AG08395 (cell line): Measurements from ENCODE around the gene VSTM2B.

ENCODE experiments used
- DNase-seq: peaks from one replicate; pipeline ENCODE4 v3.0.0; 2012; ENCODE audit warnings: mixed read lengths, low spot score

VSTM2B gene

DNA sequence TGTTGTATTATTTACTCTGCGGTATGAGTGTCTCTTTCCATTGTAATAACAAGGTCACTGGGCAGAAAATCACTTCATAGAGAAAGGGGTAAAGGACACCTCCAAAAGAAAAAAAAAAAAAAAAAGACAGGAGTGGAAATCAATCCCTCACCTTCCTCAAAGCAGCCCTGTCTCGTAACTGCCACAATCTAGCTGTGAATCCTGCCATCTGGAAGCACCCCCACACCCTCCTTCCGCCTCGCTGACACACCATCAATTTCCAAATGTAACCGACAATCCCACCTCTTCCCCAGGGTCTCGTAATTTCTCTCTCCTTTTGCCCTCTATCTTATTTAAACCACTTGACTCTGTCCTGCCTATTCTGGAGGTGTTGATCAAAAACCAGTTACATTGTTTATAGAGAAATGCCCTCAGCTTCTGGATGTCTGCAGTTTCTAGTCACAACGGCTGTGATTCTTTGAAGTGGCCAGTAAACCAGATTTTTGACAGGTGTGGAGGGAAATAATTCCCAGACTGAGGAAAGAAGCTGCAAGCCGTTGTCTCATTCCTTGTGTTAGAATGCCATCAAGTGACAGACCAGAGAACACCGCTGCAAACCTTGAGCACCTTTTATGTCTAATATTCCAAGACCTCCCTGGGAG, 71.2 kb downstream of the VSTM2B start:
- peak; percentile 25 for DNase-seq

DNA sequence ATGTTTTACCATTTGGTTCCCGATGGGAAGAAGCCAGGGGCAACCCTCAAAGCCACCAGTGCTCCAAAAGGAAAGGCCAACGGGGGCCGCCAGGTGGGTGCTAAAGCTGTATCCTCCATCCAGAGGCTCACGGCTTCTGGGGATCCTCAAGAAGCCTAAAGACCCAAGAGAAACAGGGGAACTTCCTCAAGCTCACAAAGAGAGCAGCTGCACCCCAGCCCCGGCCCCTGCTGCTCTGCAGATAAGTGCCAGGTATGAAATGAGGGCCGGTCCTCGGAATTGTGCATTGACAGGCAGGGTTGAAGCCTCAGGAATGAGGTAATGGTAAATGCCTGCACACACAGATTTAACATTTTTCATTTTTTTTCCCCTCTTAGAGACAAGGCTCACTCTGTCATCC, 72.2 kb downstream of the VSTM2B start:
- DNase-seq, result no peak

DNA sequence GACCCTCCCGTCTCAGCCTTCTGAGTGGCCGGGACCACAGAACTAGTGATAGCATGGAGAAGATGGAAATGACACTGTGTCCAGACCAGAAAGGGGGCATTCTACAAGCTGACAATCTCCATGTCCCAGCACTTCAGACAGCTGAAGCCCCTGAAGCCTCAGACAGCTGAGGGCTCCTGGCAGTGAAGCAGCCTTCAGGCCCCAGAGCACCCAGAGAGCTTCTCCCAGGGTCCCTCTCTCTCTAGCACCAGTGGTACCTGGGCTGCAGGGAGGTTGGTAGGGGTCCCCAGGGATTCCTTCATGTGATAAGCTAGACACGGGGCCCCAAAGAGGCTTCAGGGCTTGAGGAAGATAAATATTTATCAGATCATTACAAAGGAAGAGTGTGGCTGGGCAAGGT, 72.7 kb downstream of the VSTM2B start:
- no peak for DNase-seq

DNA sequence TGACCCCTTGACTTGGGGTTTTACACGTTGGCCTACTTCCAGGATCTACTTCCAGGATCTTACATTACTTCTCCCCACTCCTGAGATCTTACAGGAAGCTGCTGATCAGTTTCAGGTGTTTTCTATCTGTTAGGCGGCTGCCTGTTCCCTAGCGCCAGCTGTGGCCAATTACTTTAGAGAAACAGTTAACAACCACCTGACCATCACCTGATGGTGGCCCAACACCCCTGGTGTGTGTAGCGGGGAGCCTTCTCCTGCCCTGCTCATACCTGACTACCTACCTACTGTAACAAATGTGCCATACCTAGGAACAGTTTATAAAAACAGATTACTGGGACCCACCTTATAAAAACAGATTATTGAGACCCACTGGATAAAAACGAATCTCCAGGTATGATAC, 77.5 kb downstream of the VSTM2B start:
- DNase-seq, result no peak

DNA sequence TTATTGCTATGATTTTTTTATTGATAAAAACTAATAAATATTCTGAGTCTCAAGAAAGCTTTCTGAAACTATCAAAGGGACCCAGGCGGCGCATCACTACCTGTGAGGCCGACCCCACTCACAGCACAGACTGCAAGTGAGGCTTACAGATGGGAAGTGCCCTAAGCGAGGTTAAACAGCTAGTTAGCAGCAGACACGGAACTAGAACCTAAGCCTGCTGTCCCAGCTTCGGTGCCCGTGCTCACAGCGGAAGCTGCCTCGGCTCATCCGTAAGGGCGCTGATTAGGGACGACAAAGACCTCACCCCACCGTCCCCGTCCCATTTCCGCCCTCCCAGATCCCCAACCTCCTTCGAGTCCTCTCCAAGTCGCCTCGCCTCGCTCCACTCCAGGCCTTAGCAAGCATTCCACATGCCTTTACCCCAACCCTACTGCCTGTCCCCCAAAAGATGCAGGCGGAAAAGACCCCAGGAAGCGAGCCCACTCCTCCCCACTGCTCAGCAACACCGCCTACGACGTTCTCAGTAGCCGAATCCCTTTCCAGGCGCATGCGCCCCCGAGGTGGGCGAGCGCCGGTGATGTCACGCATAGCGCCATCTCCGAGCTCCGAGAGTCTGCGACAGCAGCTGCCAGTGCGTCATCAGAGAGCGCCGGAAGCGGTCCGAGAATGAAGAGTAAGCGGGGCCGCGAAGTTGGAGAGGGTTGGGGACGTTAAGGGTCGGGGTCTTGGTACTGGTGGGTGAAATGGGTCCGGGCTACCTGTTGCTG, 80.0 kb downstream of the VSTM2B start, which contains the start of gene POP4:
Gene POP4, plus strand, starts transcription at position 631 of the 767 bp plus-strand sequence. Its CDS starts 36 bp downstream, at position 667.
- DNase-seq, result peak; percentile 100

DNA sequence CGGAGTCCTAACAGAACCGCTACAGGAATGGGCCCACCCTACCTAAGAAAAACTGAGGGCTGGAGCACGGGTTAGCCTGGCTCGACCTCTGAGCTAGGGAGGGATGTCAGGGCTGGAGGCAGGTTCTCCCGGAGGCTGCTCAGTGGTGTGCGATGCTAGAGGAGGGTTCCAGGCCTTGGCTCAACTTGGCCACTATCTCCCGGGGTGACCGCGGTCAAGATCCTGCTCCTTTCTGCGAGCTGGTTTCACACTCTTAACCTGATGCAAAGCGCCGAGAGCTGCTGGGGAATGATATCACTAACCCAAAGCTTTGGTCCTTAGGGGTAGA, 80.6 kb downstream of the VSTM2B start:
- peak; percentile 17 for DNase-seq

DNA sequence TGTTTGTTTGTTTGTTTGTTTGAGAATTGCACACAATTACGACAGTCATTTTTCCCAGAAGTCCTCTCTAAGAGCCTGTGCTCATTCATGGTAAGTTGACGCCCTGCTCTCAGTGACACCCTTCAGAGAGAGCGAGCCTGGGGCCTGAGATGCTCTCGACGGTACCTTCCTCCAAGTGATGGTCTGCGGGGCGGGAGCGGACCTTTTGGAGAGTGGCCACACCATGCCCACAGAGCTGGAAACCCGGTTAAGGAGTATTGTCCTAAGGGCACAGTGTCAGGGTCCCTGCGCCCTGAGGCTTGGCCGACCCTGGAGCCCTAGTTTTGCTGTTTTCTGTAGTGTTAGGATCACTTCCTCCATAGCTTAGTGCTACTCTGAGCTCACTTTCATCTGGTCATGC, 83.8 kb downstream of the VSTM2B start:
- DNase-seq, result no peak

DNA sequence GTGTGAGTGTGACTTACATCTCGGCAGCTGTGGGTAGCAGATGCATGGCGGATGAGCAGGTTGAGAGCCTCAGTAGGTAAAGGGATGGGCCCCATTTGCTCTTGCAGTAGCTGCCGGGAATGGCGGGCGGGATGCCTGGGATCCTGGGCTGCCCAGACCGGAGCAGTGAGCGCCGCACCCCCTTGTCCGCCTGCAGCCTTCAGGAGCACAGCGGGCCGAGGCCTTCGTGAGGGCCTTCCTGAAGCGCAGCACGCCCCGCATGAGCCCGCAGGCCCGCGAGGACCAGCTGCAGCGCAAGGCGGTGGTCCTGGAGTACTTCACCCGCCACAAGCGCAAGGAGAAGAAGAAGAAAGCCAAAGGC, 84.4 kb downstream of the VSTM2B start:
- no peak for DNase-seq

DNA sequence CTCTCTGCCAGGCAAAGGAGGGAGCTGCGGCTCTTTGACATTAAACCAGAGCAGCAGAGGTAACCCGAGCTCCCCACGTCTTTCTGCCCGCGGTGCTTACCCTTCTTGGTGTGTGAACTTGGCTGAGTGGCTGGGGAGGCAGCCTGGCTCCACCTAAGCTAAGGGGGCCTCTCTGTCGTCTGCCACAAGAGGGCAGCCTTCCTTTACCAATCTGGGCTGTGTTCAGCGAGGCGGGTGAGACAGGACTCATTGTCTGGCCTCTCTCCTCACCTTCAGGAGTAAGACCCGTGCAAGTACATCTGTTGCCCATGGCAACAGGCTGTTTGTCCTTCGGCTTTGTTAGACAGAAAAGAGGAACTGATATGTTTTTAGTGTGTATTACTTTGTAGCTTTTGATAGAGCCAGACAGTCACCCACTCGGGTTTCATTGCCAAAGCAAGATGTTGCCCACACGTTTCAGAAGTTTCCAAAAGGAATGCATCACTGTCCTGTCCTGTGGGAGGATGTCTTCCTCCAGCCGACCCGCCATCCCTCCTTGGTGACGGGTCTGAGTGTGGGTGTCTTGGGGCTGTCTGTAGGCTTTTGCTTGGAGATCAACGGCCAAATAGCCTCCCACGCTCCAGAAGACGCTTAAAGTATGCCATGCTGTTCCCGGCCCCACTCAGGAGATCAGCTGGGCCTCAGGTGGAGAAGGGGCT, 84.9 kb downstream of the VSTM2B start:
- peak; percentile 92 for DNase-seq

DNA sequence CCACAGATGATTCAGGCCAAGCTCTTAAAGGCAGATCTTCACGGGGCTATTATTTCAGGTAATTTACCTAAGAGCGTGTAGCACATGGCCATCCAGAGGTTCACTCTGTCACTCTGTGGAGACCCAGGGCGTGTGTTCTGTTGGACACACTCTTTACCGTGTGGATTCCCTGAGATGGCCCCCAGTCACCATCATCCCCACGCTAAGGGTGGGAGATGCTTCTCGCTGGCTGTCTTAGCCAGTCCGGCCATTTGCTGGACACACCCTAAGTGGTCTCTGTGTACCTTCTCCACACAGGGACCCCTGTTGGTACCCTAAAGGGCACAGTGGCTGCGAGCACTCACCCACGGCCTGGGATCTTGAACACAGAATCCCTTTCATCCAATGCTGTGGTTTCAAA, 86.3 kb downstream of the VSTM2B start:
- no peak for DNase-seq

DNA sequence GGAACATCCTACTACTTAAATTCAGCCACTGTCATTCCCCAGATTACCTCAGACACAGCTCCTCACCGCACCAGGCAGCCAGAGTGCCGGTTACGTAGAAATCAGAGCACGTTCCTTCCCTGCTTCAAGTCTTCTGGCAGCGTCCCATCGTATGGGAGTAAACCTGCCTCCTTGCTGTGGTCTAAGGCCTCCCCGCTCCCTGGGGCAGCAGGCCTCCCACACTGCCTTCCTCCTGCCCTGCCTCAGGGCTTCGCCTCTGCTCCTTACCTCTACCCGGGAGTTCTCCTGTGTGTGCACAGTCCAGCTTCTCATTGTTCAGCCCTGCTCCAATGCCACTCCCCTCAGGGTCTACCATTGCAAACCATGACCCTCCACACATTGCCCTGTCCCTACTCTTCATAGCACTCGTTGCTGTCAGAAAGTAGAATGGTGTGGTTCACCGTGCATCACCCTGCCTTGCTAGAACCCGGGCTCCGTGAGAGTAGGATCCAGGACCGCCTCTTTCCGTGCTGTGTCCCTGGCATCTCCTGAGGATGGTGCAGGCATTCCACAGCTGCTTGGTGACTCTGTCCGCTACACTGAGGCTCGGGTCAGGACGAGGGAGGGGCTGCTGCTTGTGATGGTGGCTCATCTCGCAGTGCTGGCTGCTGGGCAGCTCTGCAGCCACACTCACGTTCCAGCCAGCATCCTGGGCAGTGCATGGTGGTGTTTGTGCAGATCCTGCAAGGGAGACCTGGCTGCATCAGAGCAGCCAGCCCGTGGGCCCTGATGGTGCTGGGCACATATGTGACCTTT, 87.2 kb downstream of the VSTM2B start:
- DNase-seq, result no peak

DNA sequence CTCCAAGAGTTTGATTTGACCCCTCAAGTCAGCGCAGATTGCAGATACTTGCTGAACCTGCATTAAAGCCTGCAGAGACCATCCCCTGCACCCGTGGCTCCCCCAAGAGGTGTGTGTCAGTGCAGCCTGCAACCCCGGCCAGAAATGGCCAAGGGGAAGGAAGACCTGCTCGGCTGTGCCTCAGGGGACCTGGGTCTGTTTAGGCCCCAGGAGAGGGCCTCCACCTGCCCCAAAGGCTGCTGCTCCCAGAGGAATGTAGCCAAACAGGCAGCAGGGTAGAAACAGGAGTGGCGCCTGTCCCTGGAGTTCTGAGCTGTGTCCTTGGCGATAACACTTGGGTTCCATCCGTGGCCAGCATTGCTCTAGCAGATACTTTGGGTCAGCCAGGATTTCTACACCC, 88.3 kb downstream of the VSTM2B start:
- DNase-seq, result no peak
